H1 (cell line): Measurements from ENCODE around the gene CDK3. TPM values are rescaled to one million over a fixed set of nuclear protein-coding genes. Genes with fewer than 3 reads are reported as not detected.

Experiments used
- CTCF ChIA-PET: fragments of 300-600 bp; sonication (Branson Sonifier 250); formaldehyde crosslinking; loops from one replicate; lab custom pipeline; 2021; ENCODE audit not compliant: partially characterized antibody; lab: Charles Lee
- POLR2A ChIA-PET: fragments of 300-600 bp; sonication (Branson Sonifier 250); formaldehyde crosslinking; loops from one replicate; lab custom pipeline; 2021; ENCODE audit warnings: inconsistent platforms; ENCODE audit not compliant: partially characterized antibody; lab: Charles Lee
- DNase-seq, 2 experiments: peaks; one replicate each; pipeline versions ENCODE4 v3.0.0 to v3.0.0-alpha.2; 2010 to 2022; ENCODE audit warnings: low spot score in 2 of 2, low read depth in 1 of 2, mixed read lengths in 1 of 2
- FAIRE-seq: peaks from 2 replicates; lab custom pipeline; 2011; peaks lifted over from hg19 to GRCh38; lab: Jason Lieb, UNC
- H2AFZ ChIP-seq: 2 replicates; pipeline ENCODE4 v1.8.1; 2012; ENCODE audit warnings: low read length, inconsistent platforms
- H2AK5ac ChIP-seq: 2 replicates; pipeline ENCODE4 v1.6.1; 2013; ENCODE audit warnings: low read depth, low read length
- H2BK120ac ChIP-seq: replicated peaks from 2 replicates; pipeline ENCODE3; 2013; ENCODE audit warnings: low read depth, low read length, inconsistent platforms
- H2BK12ac ChIP-seq: 2 replicates; pipeline ENCODE4 v1.6.1; 2013; ENCODE audit warnings: low read depth, low read length
- H2BK15ac ChIP-seq: 2 replicates; pipeline ENCODE4 v1.6.1; 2013; ENCODE audit warnings: low read length
- H2BK20ac ChIP-seq: 2 replicates; pipeline ENCODE4 v1.6.1; 2013; ENCODE audit warnings: low read length
- H2BK5ac ChIP-seq: 2 replicates; pipeline ENCODE4 v1.6.1; 2013; ENCODE audit warnings: low read depth, low read length
- H3K14ac ChIP-seq: 2 replicates; pipeline ENCODE4 v1.6.1; 2013; ENCODE audit warnings: inconsistent platforms; ENCODE audit not compliant: insufficient read length
- H3K18ac ChIP-seq: 2 replicates; pipeline ENCODE4 v1.6.1; 2013; ENCODE audit warnings: low read length; ENCODE audit errors: extremely low read depth
- H3K23ac ChIP-seq: 2 replicates; pipeline ENCODE4 v1.6.1; 2013; ENCODE audit warnings: inconsistent platforms; ENCODE audit not compliant: insufficient read length
- H3K23me2 ChIP-seq: 2 replicates; pipeline ENCODE4 v1.6.1; 2013; ENCODE audit warnings: low read depth, low read length
- H3K27ac ChIP-seq: 2 replicates; pipeline ENCODE4 v1.6.1; 2011; ENCODE audit warnings: low read depth, low read length, inconsistent platforms
- H3K27me3 ChIP-seq, 4 experiments: replicated peaks in 1 of 4; 1 replicate in 1 of 4; 2 replicates in 3 of 4; pipeline versions ENCODE4 v1.6.1 to v1.8.1; 2011 to 2013; ENCODE audit warnings: low read length in 3 of 4, mild to moderate bottlenecking in 3 of 4, inconsistent platforms in 2 of 4, mixed read lengths in 2 of 4, moderate library complexity in 1 of 4; ENCODE audit not compliant: control insufficient read depth in 3 of 4, insufficient read depth in 3 of 4; ENCODE audit errors: extremely low read depth in 1 of 4
- H3K36me3 ChIP-seq, 4 experiments: 2 replicates each; pipeline versions ENCODE4 v1.6.1 to v1.8.1; 2011 to 2013; ENCODE audit warnings: mild to moderate bottlenecking in 4 of 4, low read length in 3 of 4, moderate library complexity in 2 of 4, control low read depth in 1 of 4, inconsistent platforms in 1 of 4; ENCODE audit not compliant: insufficient read depth in 4 of 4, control insufficient read depth in 2 of 4
- H3K4ac ChIP-seq: replicated peaks from 2 replicates; pipeline ENCODE3; 2013; ENCODE audit warnings: low read length, low read depth, mixed read lengths, inconsistent platforms; ENCODE audit not compliant: insufficient read length
- H3K4me1 ChIP-seq, 4 experiments: replicated peaks in 1 of 4; 1 replicate in 1 of 4; 2 replicates in 3 of 4; pipeline versions ENCODE4 v1.6.1 to v1.8.1; 2011 to 2013; ENCODE audit warnings: low read length in 3 of 4, inconsistent platforms in 2 of 4, mixed read lengths in 1 of 4; ENCODE audit not compliant: insufficient read depth in 4 of 4, control insufficient read depth in 3 of 4
- H3K4me2 ChIP-seq, 2 experiments: 2 replicates each; pipeline versions ENCODE4 v1.6.1 to v1.8.1; 2011 to 2013; ENCODE audit warnings: low read depth in 2 of 2, low read length in 2 of 2, control low read depth in 1 of 2, inconsistent platforms in 1 of 2, mild to moderate bottlenecking in 1 of 2; ENCODE audit not compliant: insufficient read depth in 1 of 2
- H3K4me3 ChIP-seq, 4 experiments: fragments of 200-600, 300-600 bp in 1 of 4; sonication (generic), shearing (Covaris generic), sonication (Bioruptor Twin) in 1 of 4; 2 replicates each; pipeline versions ENCODE4 v1.5.1 to v1.8.1; 2011 to 2016; ENCODE audit warnings: low read length in 4 of 4, low read depth in 3 of 4, control low read depth in 2 of 4, inconsistent platforms in 2 of 4, mild to moderate bottlenecking in 2 of 4, mixed read lengths in 1 of 4, moderate library complexity in 1 of 4; ENCODE audit not compliant: insufficient read depth in 2 of 4; ENCODE audit errors: extremely low read depth in 1 of 4
- H3K56ac ChIP-seq: replicated peaks from 2 replicates; pipeline ENCODE3; 2013; ENCODE audit warnings: low read depth, mild to moderate bottlenecking, mixed read lengths, low read length, inconsistent platforms; ENCODE audit not compliant: insufficient read length
- H3K79me1 ChIP-seq: 2 replicates; pipeline ENCODE4 v1.6.1; 2013; ENCODE audit warnings: low read depth, low read length, control low read depth
- H3K79me2 ChIP-seq, 2 experiments: 2 replicates each; pipeline versions ENCODE4 v1.6.1 to v1.8.1; 2012 to 2013; ENCODE audit warnings: low read length in 2 of 2, mild to moderate bottlenecking in 2 of 2, inconsistent platforms in 1 of 2; ENCODE audit not compliant: insufficient read depth in 2 of 2, control insufficient read depth in 1 of 2
- H3K9ac ChIP-seq, 4 experiments: replicated peaks in 1 of 4; 1 replicate in 1 of 4; 2 replicates in 3 of 4; pipeline versions ENCODE4 v1.6.1 to v1.8.1; 2011 to 2013; ENCODE audit warnings: low read depth in 3 of 4, low read length in 3 of 4, control low read depth in 2 of 4, mild to moderate bottlenecking in 2 of 4, moderate library complexity in 2 of 4, inconsistent platforms in 1 of 4; ENCODE audit errors: extremely low read depth in 1 of 4
- H3K9me3 ChIP-seq, 2 experiments: 2 replicates each; pipeline versions ENCODE4 v1.6.1 to v1.8.1; 2012 to 2013; ENCODE audit warnings: mild to moderate bottlenecking in 2 of 2, moderate library complexity in 2 of 2, control low read depth in 1 of 2, inconsistent platforms in 1 of 2, low read depth in 1 of 2, low read length in 1 of 2, mixed read lengths in 1 of 2; ENCODE audit not compliant: insufficient read depth in 2 of 2
- H4K20me1 ChIP-seq, 2 experiments: replicated peaks in 1 of 2; 2 replicates each; pipeline versions ENCODE3 to v1.8.1; 2011 to 2013; ENCODE audit warnings: inconsistent platforms in 2 of 2, low read length in 2 of 2, mild to moderate bottlenecking in 1 of 2; ENCODE audit not compliant: insufficient read depth in 2 of 2, control insufficient read depth in 1 of 2
- H4K5ac ChIP-seq: 2 replicates; pipeline ENCODE4 v1.6.1; 2013; ENCODE audit warnings: low read length, low read depth, mixed read lengths, inconsistent platforms; ENCODE audit not compliant: insufficient read length
- H4K8ac ChIP-seq: 2 replicates; pipeline ENCODE4 v1.8.0; 2013; ENCODE audit warnings: mild to moderate bottlenecking, moderate library complexity, low read length, inconsistent platforms; ENCODE audit not compliant: insufficient read depth; ENCODE audit errors: extremely low read depth
- H4K91ac ChIP-seq: replicated peaks from 2 replicates; pipeline ENCODE3; 2013; ENCODE audit warnings: low read length, mixed read lengths, inconsistent platforms; ENCODE audit not compliant: insufficient read length
- ASH2L ChIP-seq: fragments of 200-600, 300-600 bp; sonication (generic); IDR thresholded peaks from one replicate; pipeline ENCODE4 v1.7.1; 2017; ENCODE audit warnings: low read length
- CBX5 ChIP-seq: fragments of 300-800, 300-1000 bp; sonication (generic); IDR thresholded peaks from 2 replicates; pipeline ENCODE4 v1.7.1; 2016; ENCODE audit warnings: antibody characterized with exemption, low read length, low read depth
- CHD1 ChIP-seq: IDR thresholded peaks from 2 replicates; pipeline ENCODE4 v1.6.1; 2012; ENCODE audit warnings: low read depth, low read length, improper control_type of control experiment
- FOSL1 ChIP-seq: IDR thresholded peaks from 2 replicates; pipeline ENCODE4 v1.6.1; 2011; ENCODE audit warnings: mild to moderate bottlenecking, low read depth, low read length, moderate library complexity; ENCODE audit not compliant: insufficient read depth
- HDAC2 ChIP-seq, 2 experiments: fragments of 300-600 bp in 1 of 2; sonication (generic) in 1 of 2; IDR thresholded peaks; 2 replicates each; pipeline ENCODE4 v1.6.1; 2011 to 2012; ENCODE audit warnings: low read depth in 2 of 2, low read length in 2 of 2, mild to moderate bottlenecking in 2 of 2, moderate library complexity in 2 of 2, borderline replicate concordance in 1 of 2, inconsistent platforms in 1 of 2
- NRF1 ChIP-seq: IDR thresholded peaks from 2 replicates; pipeline ENCODE4 v1.6.1; 2011; ENCODE audit warnings: mild to moderate bottlenecking, low read depth, low read length, improper control_type of control experiment
- PHF8 ChIP-seq: fragments of 200-600 bp; sonication (generic); conservative IDR thresholded peaks from 2 replicates; pipeline ENCODE4 v1.7.1; 2012; ENCODE audit warnings: low read depth, mild to moderate bottlenecking, inconsistent platforms, low read length, moderate library complexity
- POLR2AphosphoS5 ChIP-seq: IDR thresholded peaks from 2 replicates; pipeline ENCODE4 v1.6.1; 2011; ENCODE audit warnings: low read depth, low read length
- POU5F1 ChIP-seq: IDR thresholded peaks from 2 replicates; pipeline ENCODE4 v1.6.1; 2011; ENCODE audit warnings: low read depth, mild to moderate bottlenecking, low read length, moderate library complexity
- TBP ChIP-seq: IDR thresholded peaks from 2 replicates; pipeline ENCODE4 v1.6.1; 2011; ENCODE audit warnings: low read depth, low read length, improper control_type of control experiment
- TCF12 ChIP-seq: IDR thresholded peaks from 2 replicates; pipeline ENCODE4 v1.6.1; 2011; ENCODE audit warnings: low read depth, mild to moderate bottlenecking, low read length
- YY1 ChIP-seq: IDR thresholded peaks from 2 replicates; pipeline ENCODE4 v1.6.1; 2011; ENCODE audit warnings: low read depth, mild to moderate bottlenecking, low read length
- WGBS, 2 experiments: shearing (Covaris generic) in 1 of 2; methylation state at CpG; one replicate each; pipeline versions ENCODE4 v1.1.6 to v1.1.7; 2013 to 2015; ENCODE audit warnings: low lambda C conversion rate in 2 of 2, mixed read lengths in 2 of 2, inconsistent platforms in 1 of 2, low coverage in 1 of 2, missing lambda C conversion rate in 1 of 2; ENCODE audit not compliant: insufficient replicate concordance in 2 of 2, insufficient coverage in 1 of 2, insufficient read length in 1 of 2; ENCODE audit errors: extremely low coverage in 1 of 2, missing lambda C conversion rate in 1 of 2; 5-methylcytosine and 5-hydroxymethylcytosine counted together
- polyA plus RNA-seq, 7 experiments: library from polyadenylated mRNA; depleted of rRNA in 3 of 7; stranded (reverse) in 5 of 7; unstranded in 2 of 7; fragments of >200 nt in 5 of 7; fragments of 200-250 nt in 2 of 7; gene quantifications; 1 replicate in 5 of 7; 2 replicates in 1 of 7; 4 replicates in 1 of 7; pipeline versions ENCODE4 v1.2.1 to v1.2.3, GENCODE V29; 2011 to 2013; ENCODE audit warnings: missing spikeins in 2 of 7, mixed read lengths in 2 of 7
- total RNA-seq: library from RNA; stranded (reverse); fragmentation: NEBNext Ultra II Directional; extraction: Animal tissue kit (Norgen Biotek cat#: 25700); gene quantifications from 2 replicates; pipeline ENCODE4 v1.2.1, GENCODE V29; 2021
- TF ChIP-seq, protein P1 (sequence below): IDR thresholded peaks from 2 replicates; pipeline ENCODE4 v1.6.1; 2012; ENCODE audit warnings: inconsistent platforms

The CDK3 gene
- total and polyA plus RNA-seq, 2 of the 8 experiments (the other 6 are each of a cell fraction or from before 2014, with no cell fraction given): 10.0 to 14.6 TPM

DNA sequence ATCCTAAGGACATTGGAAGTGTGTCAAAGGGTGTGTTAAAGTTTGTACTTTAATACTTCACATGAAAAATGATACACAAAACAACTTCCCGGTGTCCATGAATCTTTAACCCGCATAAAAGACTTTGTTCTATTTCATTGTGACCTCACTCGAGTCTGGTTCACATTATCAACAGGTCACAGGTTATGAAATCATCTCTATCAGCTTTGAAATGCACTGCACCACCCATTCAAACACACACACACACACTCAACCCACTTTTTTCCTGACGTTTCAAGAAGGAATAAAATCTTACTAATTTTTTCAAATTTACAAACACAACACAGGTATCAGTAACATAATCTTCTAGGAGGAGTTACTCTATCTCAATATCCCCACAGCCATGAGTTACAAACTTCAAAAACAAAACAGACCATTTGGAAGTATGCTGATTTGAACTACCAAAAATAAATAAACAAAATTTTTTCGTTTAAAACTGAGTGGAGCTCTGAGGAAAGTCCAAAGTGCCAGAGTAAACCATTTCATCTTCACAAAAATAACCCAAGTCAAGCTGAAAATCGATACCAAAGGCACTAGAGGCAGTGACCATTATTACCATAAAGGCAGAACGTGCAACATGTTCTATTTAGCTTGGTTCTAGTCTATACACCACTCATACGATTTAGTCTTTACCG, 24.3 kb upstream of the CDK3 start:
- Histone ChIP-seq H3K27ac (no peak overlapping the region), H4K5ac (no peak overlapping the region), H2BK120ac (no peak overlapping the region), H3K23ac (no peak overlapping the region), H3K4me2 (no peak overlapping the region; a peak in 1 of 4 replicates), H3K9me3 (no peaks in the 10 kb centered on the region), H2BK15ac (no peak overlapping the region), H3K79me2 (peaks cover 0 to 43% of the 10 kb centered on the region in 2 experiments; a peak in 3 of 4 replicates), H3K36me3 (peaks cover 0 to 19% (median 0%) of the 10 kb centered on the region in 4 experiments; a peak in 3 of 8 replicates), H2BK20ac (no peak overlapping the region), H3K4me3 (no peak overlapping the region), H4K8ac (no peak overlapping the region), H3K56ac (no peak overlapping the region), H3K23me2 (peaks cover 8% of the 10 kb centered on the region; the same call in 1 of the 2 replicates), H3K79me1 (0 out of 2 replicates have a peak, but pooled peaks cover 3% of the 10 kb centered on the region), H2AK5ac (no peak overlapping the region), H3K4me1 (peaks cover 0 to 4% (median 3%) of the 10 kb centered on the region in 4 experiments; a peak in 2 of 7 replicates), H2BK12ac (no peak overlapping the region), H3K9ac (no peak overlapping the region), H4K20me1 (no peaks in the 10 kb centered on the region), H4K91ac (no peak overlapping the region), H3K14ac (no peak overlapping the region), H2AFZ (no peak overlapping the region), H3K27me3 (no peaks in the 10 kb centered on the region), H3K4ac (no peak overlapping the region), H3K18ac (no peak overlapping the region), H2BK5ac (no peak overlapping the region)
- 88 to 100% methylated on average over 1 to 9 of the region's 9 CpGs for WGBS, 2 experiments
- DNase-seq (no peak), FAIRE-seq (no peak)
- POLR2A ChIA-PET: interaction anchor here (0.7 kb wide), 1 partner anchor 409 kb away, joined by 3 read pairs; no protein-coding TSS in a partner anchor
- CTCF ChIA-PET: interaction anchor here (1.1 kb wide), 1 partner anchor 20 kb away, joined by 3 read pairs; no protein-coding TSS in a partner anchor
- TF ChIP-seq PHF8 (no peak), FOSL1 (no peak), CBX5 (no peak), TBP (no peak), HDAC2 (IDR thresholded peaks at IDR 0.05; ENCODE audit: borderline replicate concordance in 1 of 2, low read depth in 2 of 2, low read length in 2 of 2) (no peak), ASH2L (no peak), POU5F1 (no peak), NRF1 (no peak), CHD1 (no peak), POLR2AphosphoS5 (no peak), YY1 (no peak), TCF12 (no peak)
- TF ChIP-seq, protein P1, sequence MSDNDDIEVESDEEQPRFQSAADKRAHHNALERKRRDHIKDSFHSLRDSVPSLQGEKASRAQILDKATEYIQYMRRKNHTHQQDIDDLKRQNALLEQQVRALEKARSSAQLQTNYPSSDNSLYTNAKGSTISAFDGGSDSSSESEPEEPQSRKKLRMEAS: no peak
